Middle frontal gyrus (tissue), 1 donor: ENCODE data around the gene P2RX3.
A peak's percentile ranks its signal among the peaks of the same experiment; 100 is the strongest.

Source experiments
- DNase-seq: peaks from one replicate; pipeline ENCODE4 v3.0.0-alpha.2; 2015; ENCODE audit warnings: low spot score; ENCODE audit errors: extremely low spot score

The P2RX3 gene

GRCh38 chr11:57309106-57310059 lies 28.8 kb upstream of the P2RX3 start:
- DNase-seq: no peak

- no peak for DNase-seq
Measured at GRCh38 chr11:57310091-57310490, 28.1 kb upstream of the P2RX3 start.

GRCh38 chr11:57310630-57311086 lies 27.5 kb upstream of the P2RX3 start:
- no peak for DNase-seq

GRCh38 chr11:57311109-57311936 lies 26.8 kb upstream of the P2RX3 start:
- no peak for DNase-seq

GRCh38 chr11:57312511-57313021 lies 25.6 kb upstream of the P2RX3 start:
- DNase-seq: no peak

GRCh38 chr11:57313071-57313787 lies 24.9 kb upstream of the P2RX3 start:
- DNase-seq: no peak

- no peak for DNase-seq
Measured at GRCh38 chr11:57313788-57314135, 24.4 kb upstream of the P2RX3 start.

- DNase-seq: no peak
Measured at GRCh38 chr11:57314221-57314973, 23.8 kb upstream of the P2RX3 start.

GRCh38 chr11:57315491-57315890 lies 22.7 kb upstream of the P2RX3 start:
- no peak for DNase-seq

- no peak for DNase-seq
Measured at GRCh38 chr11:57316017-57316416, 22.1 kb upstream of the P2RX3 start.

GRCh38 chr11:57318178-57318577 lies 20.0 kb upstream of the P2RX3 start:
- no peak for DNase-seq

GRCh38 chr11:57320067-57320718 lies 18.0 kb upstream of the P2RX3 start:
- no peak for DNase-seq

- no peak for DNase-seq
Measured at GRCh38 chr11:57320719-57321387, 17.3 kb upstream of the P2RX3 start.

- DNase-seq: no peak
Measured at GRCh38 chr11:57321388-57322255, 16.5 kb upstream of the P2RX3 start.

GRCh38 chr11:57322256-57323166 lies 15.6 kb upstream of the P2RX3 start:
- peak; percentile 56 for DNase-seq

- no peak for DNase-seq
Measured at GRCh38 chr11:57323167-57323854, 14.8 kb upstream of the P2RX3 start.

- DNase-seq: no peak
Measured at GRCh38 chr11:57323855-57324153, 14.3 kb upstream of the P2RX3 start.
